T-helper 1 cell treated with Interleukin-12 subunit alpha and Interleukin-12 subunit beta and Interleukin-4 antibody, amounts not matched to agents 30 μg/mL and 1 μg/mL, for 36 hours (primary cell): ENCODE results near the gene ANO3.
"Not testable (repeated sequence)": the region's sequence is repeated elsewhere in the genome, so short reads cannot be mapped to it uniquely, and the experiment has no call there.

Experiments
- H3K27ac Mint-ChIP-seq: one replicate; pipeline ENCODE4 v1.8.0; 2021; ENCODE audit warnings: mild to moderate bottlenecking, mixed read lengths
- H3K27me3 Mint-ChIP-seq: one replicate; pipeline ENCODE4 v1.8.0; 2021; ENCODE audit warnings: low read depth, mixed read lengths
- H3K36me3 Mint-ChIP-seq: one replicate; pipeline ENCODE4 v1.8.0; 2021; ENCODE audit warnings: low read depth, mixed read lengths
- H3K4me1 Mint-ChIP-seq: one replicate; pipeline ENCODE4 v1.8.0; 2021; ENCODE audit warnings: low read depth, mixed read lengths
- H3K4me3 Mint-ChIP-seq: one replicate; pipeline ENCODE4 v1.8.0; 2021; ENCODE audit warnings: mild to moderate bottlenecking, moderate library complexity, mixed read lengths
- H3K9me3 Mint-ChIP-seq: one replicate; pipeline ENCODE4 v1.8.0; 2021; ENCODE audit warnings: mixed read lengths

The ANO3 gene

DNA sequence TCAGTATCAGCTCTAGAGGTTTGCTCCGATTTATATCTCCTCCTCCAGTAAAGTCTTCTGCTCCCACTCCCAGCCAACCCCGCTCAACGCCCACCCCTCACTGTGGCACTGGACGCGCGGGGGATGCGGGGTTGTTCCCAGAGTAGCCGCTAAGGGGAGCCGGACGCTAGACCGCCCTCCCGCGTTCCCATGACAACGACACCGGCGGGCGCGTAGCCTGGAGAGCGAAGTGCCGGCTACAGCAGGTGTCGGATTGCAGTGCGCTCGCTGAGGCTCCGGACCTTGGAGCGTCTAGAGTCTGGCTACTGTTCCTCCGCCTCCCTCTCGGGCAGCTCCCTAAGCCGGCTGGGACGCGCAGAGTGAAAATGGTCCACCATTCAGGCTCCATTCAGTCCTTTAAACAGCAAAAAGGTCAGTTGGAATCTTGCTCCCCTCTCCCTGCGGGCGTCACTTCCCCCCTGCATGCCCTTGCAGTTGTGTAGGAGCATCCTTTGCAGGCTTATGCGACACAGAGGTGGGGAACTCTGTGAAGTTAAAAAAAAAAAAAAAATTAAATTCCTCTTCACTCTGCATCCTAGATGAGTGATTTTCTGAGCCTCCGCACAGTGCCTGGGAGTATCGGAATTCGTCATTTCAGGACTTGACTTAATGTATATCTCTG, at the start of gene ANO3:
ANO3 (plus strand) TSS at position 220 of the 661 bp plus-strand sequence; CDS start at position 366, 146 bp downstream.
- no peaks in the 10 kb centered on the region for H3K9me3 Mint-ChIP-seq
- no peak within 1 kb of the TSS for H3K27ac Mint-ChIP-seq
- peaks cover 14% of the 10 kb centered on the region for H3K27me3 Mint-ChIP-seq
- no peaks in the 10 kb centered on the region for H3K4me1 Mint-ChIP-seq
- H3K4me3 Mint-ChIP-seq, result no peak within 1 kb of the TSS
- H3K36me3 Mint-ChIP-seq, result no peaks in the 10 kb centered on the region

GRCh38 chr11:26283852-26284408, 48.0 kb upstream of the ANO3 start:
- peak overlapping the region; percentile 36 for H3K4me3 Mint-ChIP-seq
- no peaks in the 10 kb centered on the region for H3K9me3 Mint-ChIP-seq
- H3K27me3 Mint-ChIP-seq, result peaks cover 4% of the 10 kb centered on the region
- H3K4me1 Mint-ChIP-seq, result no peaks in the 10 kb centered on the region
- no peak overlapping the region for H3K27ac Mint-ChIP-seq
- no peaks in the 10 kb centered on the region for H3K36me3 Mint-ChIP-seq

DNA sequence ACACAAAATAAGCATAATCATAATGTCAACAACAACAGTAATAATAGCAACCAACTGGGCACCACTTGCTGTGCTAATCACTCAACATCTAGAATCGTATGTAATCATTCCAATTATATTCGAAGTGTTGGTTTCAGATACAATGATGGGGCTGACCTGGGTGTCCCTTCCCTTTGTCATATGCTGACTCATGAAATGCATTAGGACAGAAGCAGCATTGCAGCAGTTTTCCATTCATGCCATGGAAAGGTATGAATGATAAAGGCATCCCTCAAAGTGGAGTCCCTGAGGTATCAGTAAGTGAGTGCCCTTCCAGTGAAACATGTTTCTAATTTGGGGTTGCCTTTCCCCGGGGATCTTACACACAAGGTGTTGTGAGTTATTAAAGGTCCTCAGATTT, 46.3 kb upstream of the ANO3 start:
- Mint-ChIP-seq H3K27me3 (peaks cover 4% of the 10 kb centered on the region), H3K9me3 (no peaks in the 10 kb centered on the region), H3K4me1 (no peaks in the 10 kb centered on the region), H3K36me3 (no peaks in the 10 kb centered on the region), H3K4me3 (no peak overlapping the region), H3K27ac (no peak overlapping the region)

DNA sequence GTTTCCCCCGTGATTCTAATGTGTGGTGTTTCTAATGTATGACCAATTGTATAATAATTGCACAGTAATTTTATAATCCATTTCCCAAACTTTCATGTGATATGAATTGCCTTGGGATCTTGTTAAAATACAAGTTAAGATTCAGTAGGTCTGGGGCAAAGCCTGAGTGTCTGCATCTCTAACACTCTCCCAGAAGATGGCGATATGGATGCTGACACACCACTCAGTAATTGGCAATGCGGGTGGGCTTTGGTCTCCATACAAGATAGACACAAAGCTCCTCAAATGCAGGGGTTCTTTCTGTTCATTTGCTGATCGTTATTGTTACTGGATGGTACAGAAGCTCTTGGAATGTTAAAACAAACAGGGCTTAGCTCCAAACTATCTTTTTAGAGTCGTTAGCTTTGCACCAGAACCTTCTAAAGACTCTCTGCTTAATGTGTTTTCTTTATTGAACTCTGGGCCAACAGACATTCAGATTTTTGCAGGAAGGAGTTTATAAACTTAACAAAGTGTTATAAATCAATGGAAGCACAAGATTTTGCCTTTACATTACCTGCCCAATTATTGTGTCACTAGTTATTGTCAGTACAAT, 45.4 kb upstream of the ANO3 start:
- Mint-ChIP-seq H3K9me3 (no peaks in the 10 kb centered on the region), H3K4me1 (no peaks in the 10 kb centered on the region), H3K36me3 (no peaks in the 10 kb centered on the region), H3K27ac (no peak overlapping the region), H3K4me3 (no peak overlapping the region), H3K27me3 (peaks cover 4% of the 10 kb centered on the region)

- Mint-ChIP-seq H3K27me3 (no peaks in the 10 kb centered on the region), H3K4me3 (no peak overlapping the region), H3K4me1 (no peaks in the 10 kb centered on the region), H3K9me3 (no peaks in the 10 kb centered on the region), H3K36me3 (no peaks in the 10 kb centered on the region), H3K27ac (no peak overlapping the region)
These were observed 44.8 kb upstream of the ANO3 start for GRCh38 chr11:26287067-26287518.

DNA sequence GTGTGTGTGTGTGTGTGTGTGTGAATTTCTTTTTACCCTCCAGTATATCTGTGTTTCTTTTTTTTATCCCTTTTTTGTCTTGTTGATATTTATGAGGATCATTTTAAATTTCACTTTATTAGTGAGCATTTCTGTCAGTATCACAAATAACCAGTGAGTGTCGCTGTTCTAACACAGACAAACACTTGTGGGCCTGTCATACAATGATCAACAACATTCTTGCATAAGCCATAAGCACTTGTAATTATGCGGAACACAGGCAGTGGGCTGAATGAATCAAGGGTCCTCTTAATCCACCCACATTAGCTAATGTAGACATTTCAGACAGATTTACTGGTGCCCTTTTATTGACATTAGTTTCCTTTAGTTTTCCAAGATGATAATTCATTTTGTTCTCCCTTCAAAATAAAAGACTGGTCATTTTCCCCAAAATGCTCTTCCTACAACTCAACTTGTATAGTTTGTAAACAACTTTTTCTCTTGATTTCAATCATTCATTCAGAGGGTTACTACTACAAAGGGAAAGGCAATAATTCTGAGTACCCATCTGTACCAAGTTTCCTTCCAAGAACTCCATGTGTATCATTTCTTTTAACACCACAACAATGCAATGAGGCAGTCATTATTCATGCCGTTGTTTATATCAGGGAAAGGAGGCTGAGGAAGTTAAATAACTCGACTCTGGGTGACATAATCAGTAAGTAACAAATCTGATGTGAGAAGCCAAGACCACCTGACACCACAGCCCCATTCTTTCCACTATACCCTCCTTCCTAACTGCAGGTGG, 34.5 kb upstream of the ANO3 start:
- no peaks in the 10 kb centered on the region for H3K4me1 Mint-ChIP-seq
- H3K27ac Mint-ChIP-seq, result no peak overlapping the region
- H3K9me3 Mint-ChIP-seq, result no peaks in the 10 kb centered on the region
- no peak overlapping the region for H3K4me3 Mint-ChIP-seq
- H3K27me3 Mint-ChIP-seq, result no peaks in the 10 kb centered on the region
- H3K36me3 Mint-ChIP-seq, result no peaks in the 10 kb centered on the region

- not testable (repeated sequence) for H3K4me3 Mint-ChIP-seq, H3K36me3 Mint-ChIP-seq, H3K9me3 Mint-ChIP-seq, H3K4me1 Mint-ChIP-seq, H3K27ac Mint-ChIP-seq, H3K27me3 Mint-ChIP-seq
These were observed 15.6 kb upstream of the ANO3 start for GRCh38 chr11:26316372-26316771.

DNA sequence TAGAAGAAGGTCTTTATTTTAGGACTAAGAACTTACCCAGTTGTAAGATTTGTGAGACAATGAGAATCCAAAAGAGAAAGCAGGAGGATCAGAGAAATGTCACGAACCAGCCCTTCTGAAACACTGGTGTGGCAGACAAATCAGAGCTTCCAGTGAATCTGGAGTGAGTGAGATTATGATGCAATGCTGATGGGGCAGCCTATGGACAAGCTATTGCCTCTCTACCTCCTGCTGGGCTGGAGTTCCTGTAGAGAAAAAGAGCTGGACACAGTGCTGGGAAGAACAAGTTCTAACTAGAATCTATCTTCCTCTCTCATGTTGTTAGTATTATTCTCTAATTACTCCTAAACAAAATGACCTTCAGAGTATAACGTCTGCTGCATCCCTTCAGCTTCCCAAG, 12.0 kb upstream of the ANO3 start:
- H3K9me3 Mint-ChIP-seq, result no peaks in the 10 kb centered on the region
- no peaks in the 10 kb centered on the region for H3K36me3 Mint-ChIP-seq
- no peaks in the 10 kb centered on the region for H3K4me1 Mint-ChIP-seq
- no peaks in the 10 kb centered on the region for H3K27me3 Mint-ChIP-seq
- H3K4me3 Mint-ChIP-seq, result no peak overlapping the region
- H3K27ac Mint-ChIP-seq, result no peak overlapping the region

- Mint-ChIP-seq H3K36me3 (no peaks in the 10 kb centered on the region), H3K4me3 (no peak overlapping the region), H3K4me1 (no peaks in the 10 kb centered on the region), H3K27me3 (no peaks in the 10 kb centered on the region), H3K9me3 (no peaks in the 10 kb centered on the region), H3K27ac (no peak overlapping the region)
These were observed 10.4 kb upstream of the ANO3 start for GRCh38 chr11:26321516-26321915.

DNA sequence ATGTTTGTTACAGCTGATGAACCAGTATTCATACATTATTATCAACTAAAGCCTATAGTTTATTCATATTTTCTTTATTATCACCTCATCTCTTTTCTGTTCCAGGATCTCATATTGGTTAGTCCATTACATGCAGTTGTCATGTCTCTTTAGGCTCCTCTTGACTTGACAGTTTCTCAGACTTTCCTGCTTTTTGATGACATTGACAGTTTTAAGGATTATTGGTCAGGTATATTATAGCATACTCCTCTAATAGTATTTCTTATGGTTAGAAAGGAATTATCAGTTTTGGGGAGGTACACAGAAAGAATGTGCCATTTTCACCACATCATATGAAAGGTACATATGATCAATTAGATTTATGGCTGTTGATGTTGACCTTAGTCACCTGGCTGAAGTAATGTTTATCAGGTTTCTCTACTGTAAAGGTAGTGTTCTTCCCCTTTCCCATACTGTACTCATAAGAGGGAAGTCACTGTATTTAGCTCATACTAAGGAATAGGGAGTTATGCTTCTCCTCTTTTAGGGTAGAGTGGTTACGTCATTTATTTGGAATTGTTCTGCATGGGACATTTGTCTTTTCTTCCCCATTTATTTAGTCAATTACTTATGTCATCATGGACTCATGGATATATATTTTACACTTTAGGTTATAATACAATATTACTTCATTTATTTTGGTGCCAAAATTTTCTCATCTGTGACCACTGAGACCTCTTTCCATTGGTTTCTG, 9.4 kb upstream of the ANO3 start:
- Mint-ChIP-seq H3K9me3 (no peaks in the 10 kb centered on the region), H3K4me1 (no peaks in the 10 kb centered on the region), H3K36me3 (no peaks in the 10 kb centered on the region), H3K4me3 (no peak overlapping the region), H3K27ac (no peak overlapping the region), H3K27me3 (no peaks in the 10 kb centered on the region)

DNA sequence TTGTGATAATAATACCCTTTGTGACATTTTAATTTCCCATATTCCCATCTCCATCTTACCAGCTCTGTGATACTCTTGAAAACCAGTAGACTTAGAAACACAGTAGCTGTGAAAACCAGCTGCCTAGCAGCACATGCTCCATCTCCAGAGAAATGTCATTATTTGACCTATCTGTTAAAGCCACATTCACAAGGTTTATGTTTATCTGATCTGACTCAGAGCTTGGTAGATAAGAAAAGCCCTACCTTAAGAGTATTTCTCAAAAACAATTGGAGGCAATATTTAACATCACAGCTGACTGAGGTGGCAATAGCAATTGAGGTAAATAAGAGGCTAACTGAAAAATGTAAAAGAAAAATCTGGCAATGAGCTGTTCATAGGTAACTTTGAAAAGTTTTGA, 8.1 kb upstream of the ANO3 start:
- no peak overlapping the region for H3K4me3 Mint-ChIP-seq
- H3K36me3 Mint-ChIP-seq, result no peaks in the 10 kb centered on the region
- no peaks in the 10 kb centered on the region for H3K4me1 Mint-ChIP-seq
- no peaks in the 10 kb centered on the region for H3K27me3 Mint-ChIP-seq
- no peaks in the 10 kb centered on the region for H3K9me3 Mint-ChIP-seq
- H3K27ac Mint-ChIP-seq, result no peak overlapping the region

- Mint-ChIP-seq H3K27ac (no peak overlapping the region), H3K27me3 (no peaks in the 10 kb centered on the region), H3K4me1 (no peaks in the 10 kb centered on the region), H3K36me3 (no peaks in the 10 kb centered on the region), H3K9me3 (no peaks in the 10 kb centered on the region), H3K4me3 (no peak overlapping the region)
These were observed 7.7 kb upstream of the ANO3 start for GRCh38 chr11:26324270-26324669.

DNA sequence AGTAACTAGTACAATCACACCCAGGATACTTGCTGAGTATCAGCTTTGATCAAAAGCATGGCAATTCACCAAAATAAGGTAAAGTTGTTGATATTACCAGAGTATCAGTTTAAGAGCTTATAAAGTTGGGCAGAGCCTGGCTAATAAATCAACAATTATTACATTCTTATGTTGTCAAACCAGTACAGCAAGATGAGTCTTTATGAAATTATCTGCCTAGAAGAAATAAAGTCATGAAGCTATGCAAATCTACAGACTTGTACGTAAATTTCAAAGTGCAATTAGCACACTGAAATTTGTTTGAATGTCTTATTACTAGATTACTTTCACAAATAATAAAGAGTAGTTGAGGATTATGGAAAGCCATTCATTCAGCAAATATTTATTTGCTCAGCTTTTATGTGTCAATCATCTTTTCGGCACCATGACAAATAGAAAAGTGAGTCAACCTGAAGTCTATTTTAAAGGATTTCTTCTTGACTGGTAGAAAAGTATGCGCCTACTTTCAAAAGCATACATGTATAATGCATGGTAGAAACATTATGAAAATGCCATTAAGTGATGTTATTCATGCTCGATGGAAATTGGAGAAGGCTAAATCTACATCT, 5.0 kb upstream of the ANO3 start:
- Mint-ChIP-seq H3K4me1 (no peaks in the 10 kb centered on the region), H3K4me3 (no peak overlapping the region), H3K27me3 (peaks cover 3% of the 10 kb centered on the region), H3K36me3 (no peaks in the 10 kb centered on the region), H3K27ac (no peak overlapping the region), H3K9me3 (no peaks in the 10 kb centered on the region)

- no peaks in the 10 kb centered on the region for H3K9me3 Mint-ChIP-seq
- no peak overlapping the region for H3K27ac Mint-ChIP-seq
- no peaks in the 10 kb centered on the region for H3K4me1 Mint-ChIP-seq
- H3K36me3 Mint-ChIP-seq, result no peaks in the 10 kb centered on the region
- H3K27me3 Mint-ChIP-seq, result peaks cover 14% of the 10 kb centered on the region
- H3K4me3 Mint-ChIP-seq, result no peak overlapping the region
These were observed 2.7 kb upstream of the ANO3 start for GRCh38 chr11:26329206-26329605.
